Naive thymus-derived CD4-positive, alpha-beta T cell (primary cell): Measurements from ENCODE around the gene PACS2. TPM values are rescaled to one million over a fixed set of nuclear protein-coding genes. Genes with fewer than 3 reads are reported as not detected.

ENCODE experiments used
- ATAC-seq: fragments of 150-1000 bp; cut with Tn5 transposase; 2 replicates; pipeline ENCODE4 v1.10.0; 2021; ENCODE audit warnings: mild to moderate bottlenecking, moderate library complexity
- CTCF ChIA-PET: fragments of 350-600 bp; sonication (Branson Sonifier 250); formaldehyde crosslinking; loops from one replicate; lab custom pipeline; 2021; ENCODE audit warnings: antibody characterized with exemption; lab: Charles Lee
- POLR2A ChIA-PET: fragments of 350-600 bp; sonication (Branson Sonifier 250); formaldehyde crosslinking; loops from one replicate; lab custom pipeline; 2021; ENCODE audit warnings: antibody characterized with exemption, inconsistent platforms; lab: Charles Lee
- DNase-seq, 9 donors: peaks; one replicate each; pipeline versions ENCODE4 v3.0.0 to v3.0.0-alpha.2; 2020 to 2022; ENCODE audit warnings: mixed read lengths in 1 of 9
- H3K27ac ChIP-seq: one replicate; pipeline ENCODE4 v1.7.0; 2013; ENCODE audit warnings: mild to moderate bottlenecking, low read depth, low read length, moderate library complexity
- H3K27me3 ChIP-seq, 2 donors: one replicate each; pipeline ENCODE4 v1.7.0; 2013; ENCODE audit warnings: low read length in 2 of 2, mild to moderate bottlenecking in 2 of 2, moderate library complexity in 2 of 2; ENCODE audit not compliant: control insufficient read depth in 2 of 2, insufficient read depth in 2 of 2
- H3K36me3 ChIP-seq, 3 experiments: 1 replicate in 2 of 3; 2 replicates in 1 of 3; pipeline ENCODE4 v1.7.0; 2013; ENCODE audit warnings: low read length in 3 of 3, mild to moderate bottlenecking in 3 of 3, moderate library complexity in 1 of 3; ENCODE audit not compliant: insufficient read depth in 3 of 3, control insufficient read depth in 2 of 3
- H3K4me1 ChIP-seq, 2 donors: one replicate each; pipeline ENCODE4 v1.7.0; 2013; ENCODE audit warnings: low read length in 2 of 2, mild to moderate bottlenecking in 2 of 2, moderate library complexity in 1 of 2; ENCODE audit not compliant: control insufficient read depth in 2 of 2, insufficient read depth in 2 of 2
- H3K4me3 ChIP-seq: 2 replicates; pipeline ENCODE4 v1.7.0; 2013; ENCODE audit warnings: mild to moderate bottlenecking, low read length
- H3K9me3 ChIP-seq, 3 experiments: 1 replicate in 2 of 3; 2 replicates in 1 of 3; pipeline ENCODE4 v1.7.0; 2013; ENCODE audit warnings: low read length in 3 of 3; ENCODE audit not compliant: control insufficient read depth in 2 of 3
- H3K27ac Mint-ChIP-seq, 9 donors: one replicate each; pipeline ENCODE4 v1.8.0; 2020 to 2022; ENCODE audit warnings: mixed read lengths in 9 of 9, mild to moderate bottlenecking in 8 of 9, moderate library complexity in 5 of 9, inconsistent platforms in 2 of 9
- H3K27me3 Mint-ChIP-seq, 5 donors: one replicate each; pipeline ENCODE4 v1.8.0; 2021 to 2022; ENCODE audit warnings: mixed read lengths in 5 of 5, mild to moderate bottlenecking in 1 of 5
- H3K36me3 Mint-ChIP-seq, 5 donors: one replicate each; pipeline ENCODE4 v1.8.0; 2020 to 2022; ENCODE audit warnings: mixed read lengths in 5 of 5, mild to moderate bottlenecking in 3 of 5, inconsistent platforms in 1 of 5
- H3K4me1 Mint-ChIP-seq, 7 donors: one replicate each; pipeline ENCODE4 v1.8.0; 2020 to 2022; ENCODE audit warnings: mixed read lengths in 7 of 7, mild to moderate bottlenecking in 3 of 7, inconsistent platforms in 1 of 7
- H3K4me3 Mint-ChIP-seq, 10 donors: one replicate each; pipeline ENCODE4 v1.8.0; 2020 to 2022; ENCODE audit warnings: mild to moderate bottlenecking in 10 of 10, mixed read lengths in 10 of 10, moderate library complexity in 6 of 10, inconsistent platforms in 2 of 10
- H3K9me3 Mint-ChIP-seq, 11 donors: one replicate each; pipeline ENCODE4 v1.8.0; 2020 to 2022; ENCODE audit warnings: mixed read lengths in 11 of 11, mild to moderate bottlenecking in 4 of 11, inconsistent platforms in 1 of 11, moderate library complexity in 1 of 11
- intact Hi-C, 2 donors: fragments of 100-400 bp; cut with micrococcal nuclease; formaldehyde crosslinking; loops; one replicate each; pipeline ENCODE4 v1.15.1; 2023
- polyA plus RNA-seq, 2 donors: library from polyadenylated mRNA; unstranded; fragments of 300-500 nt; fragmentation: Illumina TruSeq; gene quantifications; one replicate each; pipeline ENCODE4 v1.2.3, GENCODE V29; 2021
- total RNA-seq, 6 experiments: library from RNA in 5 of 6; stranded (reverse) in 5 of 6; gene quantifications; 1 replicate in 5 of 6; 2 replicates in 1 of 6; pipeline ENCODE4 v1.2.3 and lab custom pipeline; 2021 to 2026

PACS2 gene
- total and polyA plus RNA-seq, 7 experiments from 2014 or later = 1.5 to 75.4 (median 69.2) TPM

DNA sequence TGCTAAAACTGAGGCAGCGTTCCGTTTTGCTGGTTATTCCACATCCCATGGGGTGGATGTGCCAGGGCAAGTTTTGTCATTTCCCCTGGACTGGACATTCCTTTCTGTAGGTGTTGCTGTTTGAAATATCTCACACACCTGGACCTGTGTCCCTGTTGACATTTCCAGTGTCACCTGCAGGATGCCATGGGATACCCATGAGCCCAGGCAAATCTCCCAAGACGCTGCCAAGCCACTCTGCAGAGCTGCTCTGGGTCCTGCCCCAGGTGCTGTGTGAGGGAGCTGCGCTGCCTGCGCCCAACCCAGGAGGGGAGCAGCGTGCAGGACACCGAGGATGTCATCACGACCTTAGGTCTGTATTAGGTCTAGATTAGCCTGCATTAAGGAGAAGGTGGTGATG is 5.2 kb upstream of the PACS2 start:
- Histone ChIP-seq H3K9me3 (no peaks in the 10 kb centered on the region), H3K4me1 (peaks cover 4 to 18% of the 10 kb centered on the region in 2 donors), H3K36me3 (no peaks in the 10 kb centered on the region), H3K4me3 (no peak overlapping the region), H3K27me3 (no peaks in the 10 kb centered on the region), H3K27ac (no peak overlapping the region)
- DNase-seq (no peak), ATAC-seq (no peak)
- POLR2A ChIA-PET = no interaction called here
- intact Hi-C loops = loop anchor here in 1 of 2 donors (10.0 kb wide), 1 partner anchor 515 kb away; the partner anchor contains the start of gene AKT1
- CTCF ChIA-PET = no interaction called here
- H3K27me3 Mint-ChIP-seq = peaks cover 0 to 3% (median 0%) of the 10 kb centered on the region in 5 donors
- H3K36me3 Mint-ChIP-seq = peaks cover 0 to 7% (median 2%) of the 10 kb centered on the region in 5 donors
- H3K27ac Mint-ChIP-seq = no peak overlapping the region
- H3K9me3 Mint-ChIP-seq = peaks cover 0 to 2% (median 0%) of the 10 kb centered on the region in 11 donors
- H3K4me3 Mint-ChIP-seq = no peak overlapping the region
- H3K4me1 Mint-ChIP-seq = peaks cover 11 to 22% (median 17%) of the 10 kb centered on the region in 7 donors

DNA sequence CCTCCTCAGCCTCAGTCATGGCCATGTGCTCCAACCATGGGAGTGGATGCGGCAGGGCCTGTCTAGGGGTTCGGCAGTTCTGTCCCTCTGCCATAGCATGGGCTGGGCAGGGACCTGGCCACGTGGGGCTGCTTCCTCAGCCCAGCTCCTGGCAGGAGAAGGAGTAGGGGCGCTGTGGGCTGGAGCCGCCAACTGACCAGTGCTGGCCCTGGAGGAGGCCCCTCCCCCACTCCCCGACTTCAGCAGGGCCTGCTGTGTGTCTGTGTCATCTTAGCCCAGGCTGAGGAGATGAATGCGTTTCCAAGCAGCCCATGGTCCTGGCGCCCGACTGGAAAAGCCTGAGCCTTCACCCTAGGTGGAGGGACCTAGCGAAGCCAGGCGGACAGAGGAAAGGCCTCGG is 2.7 kb upstream of the PACS2 start:
- H3K4me3 Mint-ChIP-seq = no peak overlapping the region
- no peak for DNase-seq
- peaks cover 0 to 9% (median 0%) of the 10 kb centered on the region in 5 donors for H3K27me3 Mint-ChIP-seq
- Histone ChIP-seq H3K27me3 (no peaks in the 10 kb centered on the region), H3K4me1 (peaks cover 13 to 21% of the 10 kb centered on the region in 2 donors), H3K9me3 (no peaks in the 10 kb centered on the region), H3K4me3 (no peak overlapping the region), H3K36me3 (no peaks in the 10 kb centered on the region), H3K27ac (no peak overlapping the region)
- H3K36me3 Mint-ChIP-seq = peaks cover 0 to 3% (median 0%) of the 10 kb centered on the region in 5 donors
- H3K9me3 Mint-ChIP-seq = peaks cover 0 to 2% (median 0%) of the 10 kb centered on the region in 11 donors
- ChIA-PET POLR2A (interaction anchor here (0.7 to 5.6 kb wide), 2 partner anchors 11 to 378 kb away, joined by 3 to 58 read pairs; partner anchors contain the start of gene BRF1), CTCF (interaction anchor here (1.7 kb wide), 1 partner anchor 221 kb away, joined by 4 read pairs; no protein-coding TSS in a partner anchor)
- H3K27ac Mint-ChIP-seq = no peak overlapping the region
- H3K4me1 Mint-ChIP-seq = peaks cover 9 to 25% (median 19%) of the 10 kb centered on the region in 7 donors
- intact Hi-C loops = loop anchor here in 1 of 2 donors (10.0 kb wide), 1 partner anchor 103 kb away; the partner anchor contains the start of gene MTA1
- ATAC-seq = no peak

DNA sequence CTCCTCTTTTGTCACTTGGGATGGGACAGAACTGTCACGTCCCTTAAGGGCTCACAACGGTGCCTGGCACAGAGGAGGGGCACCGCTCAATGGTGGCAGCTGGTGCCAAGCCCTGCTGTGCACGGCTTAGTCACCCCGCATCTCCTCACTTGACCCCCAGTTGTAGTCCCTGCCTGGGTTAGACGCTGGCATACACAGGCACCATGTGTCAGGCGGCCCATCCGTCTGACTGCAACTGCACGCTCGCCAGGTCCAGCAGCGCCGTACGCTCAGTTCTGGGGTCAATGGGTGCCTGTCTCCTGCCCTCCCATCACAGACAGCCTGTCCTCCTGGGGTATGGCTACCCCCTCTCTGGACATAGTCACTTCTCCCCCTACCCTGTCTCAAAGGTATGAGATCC is 1.6 kb upstream of the PACS2 start:
- intact Hi-C loops = loop anchor here in 1 of 2 donors (10.0 kb wide), 1 partner anchor 102 kb away; the partner anchor contains the start of gene MTA1
- DNase-seq = no peak
- CTCF ChIA-PET = no interaction called here

DNA sequence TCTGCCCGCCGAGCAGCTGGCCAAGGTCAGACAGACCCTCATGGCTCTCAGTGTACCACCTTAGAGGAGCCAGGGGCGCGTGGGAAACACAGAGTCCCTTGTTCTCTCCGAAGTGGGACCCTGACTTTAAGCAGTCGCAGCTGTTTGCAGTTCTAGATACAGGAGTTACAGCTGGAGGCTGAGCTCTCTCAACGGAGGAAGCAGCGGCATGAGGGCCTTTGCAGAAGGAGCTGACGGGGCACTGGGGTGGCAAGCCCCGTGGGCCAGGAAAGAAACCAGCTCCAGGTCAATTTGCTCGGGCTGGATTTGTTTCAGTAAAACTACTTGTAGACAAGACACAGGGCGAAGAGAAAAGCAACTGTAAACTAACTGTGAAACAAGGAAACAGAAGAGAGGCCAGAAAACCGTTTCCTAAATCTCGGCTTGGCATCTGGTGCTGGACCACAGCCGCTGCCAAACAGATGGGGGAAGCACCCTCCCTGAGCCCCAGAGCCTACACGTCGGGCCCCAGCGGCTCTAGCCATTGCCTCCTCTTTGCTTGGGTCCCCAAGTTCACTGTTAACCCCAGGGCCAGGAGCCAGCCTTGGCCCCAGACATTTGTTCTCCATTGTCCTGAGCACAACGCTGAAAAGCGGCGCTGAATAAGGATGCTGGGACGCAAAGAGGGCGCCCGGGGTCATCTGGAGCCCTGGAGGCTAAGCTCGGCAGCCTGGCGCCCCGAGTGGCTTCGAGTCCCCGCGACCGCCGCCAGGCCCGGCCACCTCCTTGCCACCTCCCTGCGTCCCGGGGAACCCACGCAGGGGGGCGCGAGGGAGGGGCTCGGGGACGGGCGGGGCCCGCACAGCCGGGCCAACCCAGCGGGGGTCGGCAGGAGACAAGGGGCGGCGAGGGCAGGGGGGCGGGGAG is 914 bp upstream of the PACS2 start:
- intact Hi-C loops = loop anchor here (1.0 to 10.0 kb wide), 3 partner anchors 12 to 178 kb away; partner anchors contain the start of genes BRF1 (in 2 of the 2), MTA1 (in 1 of the 2) and TEDC1 (in 1 of the 2)
- DNase-seq (no peak), ATAC-seq (peak; percentile 28)
- peak overlapping the region; percentile 68 for H3K27ac ChIP-seq
- ChIA-PET POLR2A (interaction anchor here (0.8 to 5.6 kb wide), 7 partner anchors 8 to 176 kb away, joined by 3 to 58 read pairs (median 4); partner anchors contain the start of genes BRF1 and BTBD6), CTCF (interaction anchor here (1.1 kb wide), 1 partner anchor 253 kb away, joined by 3 read pairs; no protein-coding TSS in a partner anchor)
- no peaks in the 10 kb centered on the region for H3K9me3 ChIP-seq
- no peaks in the 10 kb centered on the region for H3K36me3 ChIP-seq
- peaks cover 0 to 2% (median 0%) of the 10 kb centered on the region in 11 donors for H3K9me3 Mint-ChIP-seq
- H3K4me3 ChIP-seq = peak overlapping the region; percentile 46
- peaks cover 9 to 30% (median 23%) of the 10 kb centered on the region in 7 donors for H3K4me1 Mint-ChIP-seq
- no peaks in the 10 kb centered on the region for H3K36me3 Mint-ChIP-seq
- peaks cover 0 to 9% (median 0%) of the 10 kb centered on the region in 5 donors for H3K27me3 Mint-ChIP-seq
- peak overlapping the region; percentile 75 to 91 (median 86) for H3K4me3 Mint-ChIP-seq
- H3K27me3 ChIP-seq = no peaks in the 10 kb centered on the region
- H3K27ac Mint-ChIP-seq = peak overlapping the region; percentile 59 to 95 (median 89)
- peaks cover 13 to 21% of the 10 kb centered on the region in 2 donors for H3K4me1 ChIP-seq

More for the DNA sequence above, 1.6 kb upstream of the PACS2 start:
- H3K9me3 Mint-ChIP-seq = peaks cover 0 to 2% (median 0%) of the 10 kb centered on the region in 11 donors
- ATAC-seq = no peak
- H3K27ac Mint-ChIP-seq = peak overlapping the region in 5 of 9 donors; percentile 74 to 95 (median 89)
- H3K27me3 Mint-ChIP-seq = peaks cover 0 to 9% (median 0%) of the 10 kb centered on the region in 5 donors
- peak overlapping the region; percentile 68 for H3K27ac ChIP-seq
- peaks cover 9 to 30% (median 23%) of the 10 kb centered on the region in 7 donors for H3K4me1 Mint-ChIP-seq
- H3K4me1 ChIP-seq = peaks cover 13 to 21% of the 10 kb centered on the region in 2 donors
- no peaks in the 10 kb centered on the region for H3K36me3 ChIP-seq
- peak overlapping the region in 7 of 10 donors; percentile 75 to 89 (median 85) for H3K4me3 Mint-ChIP-seq
- H3K4me3 ChIP-seq = no peak overlapping the region
- POLR2A ChIA-PET = interaction anchor here (5.6 kb wide), 1 partner anchor 12 kb away, joined by 58 read pairs; the partner anchor contains the start of gene BRF1
- no peaks in the 10 kb centered on the region for H3K27me3 ChIP-seq
- no peaks in the 10 kb centered on the region for H3K9me3 ChIP-seq
- no peaks in the 10 kb centered on the region for H3K36me3 Mint-ChIP-seq

DNA sequence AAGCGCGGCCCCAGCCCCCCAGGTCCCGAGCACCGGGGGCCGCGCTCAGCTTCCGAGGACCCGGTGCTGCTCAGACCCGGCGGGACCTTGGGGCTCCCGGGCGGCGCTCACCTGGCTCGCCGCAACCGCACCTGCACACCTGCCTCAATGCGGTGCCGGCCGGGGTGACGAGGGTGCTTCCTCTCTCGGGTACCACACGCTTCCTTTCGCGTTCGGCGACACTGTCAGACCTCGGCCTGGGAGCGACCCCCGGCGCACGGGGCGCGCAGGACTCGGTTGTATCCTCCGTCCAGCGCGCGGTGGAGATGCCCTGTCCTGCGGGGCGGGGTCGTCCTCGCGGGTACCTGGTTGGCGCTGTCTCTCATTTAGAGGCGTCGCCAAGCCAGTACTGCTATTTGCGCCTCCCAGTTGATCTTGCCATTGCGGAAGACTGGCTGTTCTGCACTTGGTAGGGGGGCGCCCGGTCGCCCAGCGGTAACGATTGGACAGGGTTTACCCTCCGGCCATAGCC is 718 bp downstream of the PACS2 start:
- Mint-ChIP-seq H3K27me3 (peaks cover 0 to 9% (median 0%) of the 10 kb centered on the region in 5 donors), H3K27ac (peak overlapping the region; percentile 69 to 87 (median 84)), H3K4me1 (peaks cover 9 to 37% (median 23%) of the 10 kb centered on the region in 7 donors), H3K36me3 (no peaks in the 10 kb centered on the region), H3K9me3 (peaks cover 0 to 2% (median 0%) of the 10 kb centered on the region in 11 donors), H3K4me3 (peak overlapping the region; percentile 77 to 98 (median 88))
- intact Hi-C loops = loop anchor here (1.0 to 10.0 kb wide), 6 partner anchors 33 to 294 kb away; partner anchors contain the start of genes CDCA4 (in 1 of the 2), MTA1 (in 1 of the 2) and NUDT14 (in 1 of the 2)
- ATAC-seq = peak; percentile 33
- CTCF ChIA-PET = interaction anchor here (1.1 kb wide), 1 partner anchor 254 kb away, joined by 3 read pairs; no protein-coding TSS in a partner anchor
- no peaks in the 10 kb centered on the region for H3K36me3 ChIP-seq
- H3K27me3 ChIP-seq = no peaks in the 10 kb centered on the region
- DNase-seq = peak; percentile 41 to 72 (median 64)
- H3K4me1 ChIP-seq = peaks cover 13 to 21% of the 10 kb centered on the region in 2 donors
- H3K9me3 ChIP-seq = no peaks in the 10 kb centered on the region
- peak overlapping the region; percentile 62 for H3K27ac ChIP-seq
- peak overlapping the region; percentile 57 for H3K4me3 ChIP-seq
- POLR2A ChIA-PET = interaction anchor here (1.6 to 5.6 kb wide), 3 partner anchors 15 to 22 kb away, joined by 4 to 58 read pairs (median 19); partner anchors contain the start of gene BRF1
